Esophagus squamous epithelium (tissue), 5 donors: ENCODE results near the gene RBM20. TPM values are rescaled to one million over a fixed set of nuclear protein-coding genes. Genes with fewer than 3 reads are reported as not detected.

Experiments used
- DNase-seq: peaks from one replicate; lab custom pipeline; 2025; lab: John Stamatoyannopoulos, UW
- H3K27ac ChIP-seq, 4 donors: fragments of 200-600 bp; sonication (generic); one replicate each; pipeline ENCODE4 v1.5.1; 2016 to 2019; ENCODE audit warnings: mild to moderate bottlenecking in 1 of 4
- H3K27me3 ChIP-seq, 4 donors: fragments of 200-600 bp; sonication (generic); 1 replicate in 3 of 4; 2 replicates in 1 of 4; pipeline versions ENCODE4 v1.5.1 to v1.6.0; 2017 to 2021; ENCODE audit warnings: antibody characterized with exemption in 1 of 4
- H3K36me3 ChIP-seq, 3 donors: fragments of 200-600 bp; sonication (generic); one replicate each; pipeline ENCODE4 v1.5.1; 2016 to 2019
- H3K4me1 ChIP-seq, 3 donors: fragments of 200-600 bp; sonication (generic); one replicate each; pipeline ENCODE4 v1.5.1; 2017 to 2019
- H3K4me3 ChIP-seq, 4 donors: fragments of 200-600 bp; sonication (generic); 1 replicate in 3 of 4; 2 replicates in 1 of 4; pipeline ENCODE4 v1.5.1; 2016 to 2019; ENCODE audit warnings: mild to moderate bottlenecking in 2 of 4, moderate library complexity in 1 of 4
- H3K9me3 ChIP-seq, 3 donors: fragments of 200-600 bp; sonication (generic); one replicate each; pipeline ENCODE4 v1.5.1; 2016 to 2019
- POLR2A ChIP-seq, 4 donors: fragments of 450-650 bp; IDR thresholded peaks; one replicate each; pipeline ENCODE4 v1.6.1; 2017; ENCODE audit warnings: antibody characterized with exemption in 4 of 4, mild to moderate bottlenecking in 4 of 4, moderate library complexity in 3 of 4
- WGBS, 2 donors: methylation state at CpG; one replicate each; pipeline ENCODE4 v1.1.5; 2018; 5-methylcytosine and 5-hydroxymethylcytosine counted together
- intact Hi-C: fragments of 100-400 bp; cut with DNase I; formaldehyde crosslinking; loops from one replicate; pipeline ENCODE4 v1.15.0; 2022
- total RNA-seq, 4 donors: library from RNA; depleted of rRNA; stranded (reverse); fragments of >200 nt; gene quantifications; one replicate each; pipeline ENCODE4 v1.1.0, GENCODE V29; 2016
- TF ChIP-seq, protein P1 (sequence below), 6 experiments: fragments of 450-650 bp in 4 of 6; fragments of 200-600 bp in 2 of 6; sonication (generic) in 2 of 6; IDR thresholded peaks; one replicate each; pipeline ENCODE4 v1.5.1; 2016 to 2019; ENCODE audit warnings: antibody characterized with exemption in 6 of 6, mild to moderate bottlenecking in 4 of 6, moderate library complexity in 4 of 6
- donor health status: DM: yes; HTN: yes; CAD: no.

Gene RBM20
- total RNA-seq, 4 donors from 2014 or later = 2.1 to 10.3 (median 3.7) TPM

DNA sequence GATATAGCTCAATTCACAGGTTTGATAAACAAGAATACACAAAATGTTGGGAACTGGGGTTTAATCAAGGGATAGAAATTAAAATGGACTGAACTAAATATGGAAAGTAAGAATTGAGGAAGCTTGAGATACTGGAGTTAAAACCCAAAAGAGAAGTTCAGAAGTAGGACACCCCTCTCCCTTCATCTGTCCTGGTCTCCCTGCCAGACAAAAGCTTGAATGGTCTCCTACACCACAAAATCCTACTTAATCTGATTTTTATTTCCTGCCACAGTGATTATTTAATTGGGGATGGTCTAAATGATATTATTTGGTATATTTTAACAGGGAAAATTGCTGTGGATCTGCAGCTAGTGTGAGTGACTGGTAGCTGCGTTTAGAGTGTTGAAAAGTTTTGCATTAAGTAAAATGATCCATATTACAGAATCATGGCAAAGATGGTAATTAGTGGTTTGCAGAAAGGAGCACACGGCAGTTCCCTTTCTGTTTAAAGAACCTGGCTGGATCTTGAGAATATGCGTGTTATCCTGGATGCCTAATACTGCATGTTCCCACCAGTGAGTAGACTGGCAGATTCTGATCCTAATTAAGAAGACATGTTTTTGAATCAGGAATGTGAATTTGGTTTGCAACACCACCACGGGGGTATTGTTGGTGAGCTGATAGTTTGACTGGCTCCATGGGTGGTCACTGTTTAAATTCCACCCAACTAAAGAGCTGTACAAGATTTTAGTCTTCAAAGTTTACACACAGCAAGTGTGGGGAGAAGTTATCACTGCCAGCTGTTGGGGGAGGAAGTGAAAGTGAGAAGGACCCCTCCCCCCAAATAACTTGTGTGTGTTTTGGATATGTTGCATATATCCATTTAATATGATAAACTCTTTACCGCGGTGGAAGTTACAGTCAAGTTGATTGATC, 5.5 kb downstream of the RBM20 start:
- DNase-seq = no peak
- Histone ChIP-seq H3K4me3 (no peak overlapping the region), H3K36me3 (no peaks in the 10 kb centered on the region), H3K9me3 (no peaks in the 10 kb centered on the region), H3K27ac (no peak overlapping the region), H3K27me3 (peaks cover 0 to 82% (median 10%) of the 10 kb centered on the region in 4 donors), H3K4me1 (peaks cover 0 to 4% (median 1%) of the 10 kb centered on the region in 3 donors)
- 63 to 71% methylated on average over 6 of the region's 6 CpGs for WGBS, 2 donors
- TF ChIP-seq, protein P1, sequence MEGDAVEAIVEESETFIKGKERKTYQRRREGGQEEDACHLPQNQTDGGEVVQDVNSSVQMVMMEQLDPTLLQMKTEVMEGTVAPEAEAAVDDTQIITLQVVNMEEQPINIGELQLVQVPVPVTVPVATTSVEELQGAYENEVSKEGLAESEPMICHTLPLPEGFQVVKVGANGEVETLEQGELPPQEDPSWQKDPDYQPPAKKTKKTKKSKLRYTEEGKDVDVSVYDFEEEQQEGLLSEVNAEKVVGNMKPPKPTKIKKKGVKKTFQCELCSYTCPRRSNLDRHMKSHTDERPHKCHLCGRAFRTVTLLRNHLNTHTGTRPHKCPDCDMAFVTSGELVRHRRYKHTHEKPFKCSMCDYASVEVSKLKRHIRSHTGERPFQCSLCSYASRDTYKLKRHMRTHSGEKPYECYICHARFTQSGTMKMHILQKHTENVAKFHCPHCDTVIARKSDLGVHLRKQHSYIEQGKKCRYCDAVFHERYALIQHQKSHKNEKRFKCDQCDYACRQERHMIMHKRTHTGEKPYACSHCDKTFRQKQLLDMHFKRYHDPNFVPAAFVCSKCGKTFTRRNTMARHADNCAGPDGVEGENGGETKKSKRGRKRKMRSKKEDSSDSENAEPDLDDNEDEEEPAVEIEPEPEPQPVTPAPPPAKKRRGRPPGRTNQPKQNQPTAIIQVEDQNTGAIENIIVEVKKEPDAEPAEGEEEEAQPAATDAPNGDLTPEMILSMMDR (IDR thresholded peaks at IDR 0.05) = no peak
- TF ChIP-seq POLR2A (IDR thresholded peaks at IDR 0.05) = no peak
- intact Hi-C loops = no loop called here

DNA sequence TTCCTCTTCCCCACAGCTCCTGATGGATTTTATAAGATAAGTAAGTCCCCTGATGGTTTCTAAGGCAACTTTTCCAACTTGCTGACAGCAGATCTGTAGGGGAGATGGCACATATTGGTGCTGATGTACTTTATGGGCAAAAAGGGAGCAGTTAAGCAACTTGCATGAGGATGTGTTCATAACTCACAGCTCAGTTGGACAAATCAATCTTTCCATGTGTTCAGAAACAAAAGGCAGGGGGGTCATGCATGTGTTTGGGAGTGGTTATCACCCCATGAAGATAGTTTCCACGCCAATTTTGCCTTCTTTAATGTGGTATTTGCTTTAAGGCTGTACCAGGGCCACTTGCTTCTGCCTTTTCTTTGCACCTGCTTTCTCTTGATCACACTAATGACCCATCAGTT, 6.1 kb downstream of the RBM20 start:
- Histone ChIP-seq H3K9me3 (no peaks in the 10 kb centered on the region), H3K4me3 (no peak overlapping the region), H3K4me1 (no peaks in the 10 kb centered on the region), H3K27ac (no peak overlapping the region), H3K36me3 (no peaks in the 10 kb centered on the region), H3K27me3 (peaks cover 0 to 75% (median 4%) of the 10 kb centered on the region in 4 donors)
- intact Hi-C loops = no loop called here
- DNase-seq = no peak
- 45 to 67% methylated on average over 1 of the region's 1 CpG for WGBS, 2 donors
- TF ChIP-seq POLR2A (IDR thresholded peaks at IDR 0.05) = no peak
- TF ChIP-seq, protein P1 (IDR thresholded peaks at IDR 0.05) = no peak

DNA sequence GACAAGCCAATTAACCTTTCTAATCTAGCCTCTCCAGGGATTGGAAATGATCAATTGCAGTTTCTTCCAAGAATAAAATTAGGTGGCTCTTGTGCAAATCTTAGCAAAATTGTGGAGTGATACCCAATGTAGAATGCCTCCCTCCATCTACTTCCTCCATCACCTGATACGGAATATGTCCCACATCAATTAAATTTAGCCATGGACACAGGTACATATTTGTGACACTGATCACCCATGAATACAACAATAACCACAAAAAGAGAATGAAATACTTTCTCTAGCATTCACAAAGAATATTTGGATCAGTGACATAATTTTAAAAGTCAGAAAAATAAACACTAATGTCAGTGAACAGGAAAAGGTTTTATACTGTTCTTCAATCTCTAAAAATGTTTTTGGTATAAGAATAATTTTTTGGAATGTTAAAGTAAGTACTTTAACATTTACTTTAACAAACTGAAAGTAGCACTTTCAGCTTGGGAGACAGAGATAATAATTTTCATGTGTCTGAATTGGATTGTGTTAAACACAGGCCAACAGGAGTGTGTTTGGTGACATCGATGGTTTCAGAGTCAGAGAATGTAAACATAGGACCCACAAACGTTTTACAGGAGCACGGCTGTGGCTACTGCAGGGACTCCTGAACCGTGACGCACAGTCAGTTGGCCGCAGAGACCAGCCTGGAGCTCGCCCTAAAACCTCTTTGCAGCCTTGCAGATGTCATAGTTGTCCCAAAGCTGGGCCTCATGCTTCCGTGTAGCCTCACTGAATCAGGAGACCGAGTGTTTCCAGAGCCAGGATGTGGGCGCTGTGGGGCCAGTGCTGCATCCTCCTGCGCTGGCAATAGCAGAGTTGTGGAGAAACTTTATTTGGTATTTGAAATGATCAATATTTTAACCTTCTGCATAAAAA, 7.2 kb downstream of the RBM20 start:
- Histone ChIP-seq H3K9me3 (no peaks in the 10 kb centered on the region), H3K27me3 (peaks cover 0 to 65% (median 2%) of the 10 kb centered on the region in 4 donors), H3K27ac (no peak overlapping the region), H3K4me3 (no peak overlapping the region), H3K4me1 (no peaks in the 10 kb centered on the region), H3K36me3 (no peaks in the 10 kb centered on the region)
- DNase-seq = no peak
- intact Hi-C loops = no loop called here
- whole genome bisulfite sequencing, 2 donors = 45 to 51% methylated on average over 11 to 12 of the region's 12 CpGs
- no peak for TF ChIP-seq POLR2A (IDR thresholded peaks at IDR 0.05)
- TF ChIP-seq, protein P1 (IDR thresholded peaks at IDR 0.05) = no peak

DNA sequence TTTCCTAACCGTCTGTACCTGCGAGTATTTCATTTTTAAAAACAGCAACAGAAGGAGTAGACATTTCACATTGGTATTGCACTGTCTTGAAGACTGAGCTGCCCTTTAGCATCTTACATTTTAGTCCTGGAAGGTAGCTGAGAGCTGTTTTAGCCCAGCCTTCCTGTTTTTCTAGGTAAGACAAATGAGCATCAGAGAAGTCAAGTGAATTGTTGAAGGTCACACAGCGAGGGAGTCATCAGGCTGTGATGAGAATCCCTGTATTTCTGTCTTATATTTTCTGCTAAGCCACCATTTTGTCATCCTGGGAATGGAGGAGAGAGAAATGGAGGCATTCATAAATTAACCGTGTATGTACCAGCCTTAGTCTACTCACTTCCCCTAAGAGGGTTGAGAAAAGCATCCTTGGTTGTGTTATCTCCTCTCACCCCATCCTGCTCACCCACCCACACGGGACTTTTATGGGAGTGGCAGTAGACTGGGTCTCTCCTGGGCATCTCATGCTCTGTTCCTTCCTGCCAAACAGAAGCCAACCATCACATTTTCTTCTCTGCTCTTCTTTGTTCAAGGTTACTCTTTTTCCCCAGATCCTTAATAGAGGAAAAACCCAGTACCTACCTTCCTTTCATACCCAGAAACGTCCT, 8.5 kb downstream of the RBM20 start:
- WGBS, 2 donors = 69 to 84% methylated on average over 6 of the region's 6 CpGs
- no peak overlapping the region for H3K27ac ChIP-seq
- intact Hi-C loops = no loop called here
- H3K9me3 ChIP-seq = no peaks in the 10 kb centered on the region
- no peaks in the 10 kb centered on the region for H3K36me3 ChIP-seq
- no peak overlapping the region for H3K4me3 ChIP-seq
- H3K27me3 ChIP-seq = peaks cover 0 to 52% (median 0%) of the 10 kb centered on the region in 4 donors
- no peak for DNase-seq
- TF ChIP-seq, protein P1 (IDR thresholded peaks at IDR 0.05) = no peak
- no peak for TF ChIP-seq POLR2A (IDR thresholded peaks at IDR 0.05)
- no peaks in the 10 kb centered on the region for H3K4me1 ChIP-seq
